GM12801 (cell line): ENCODE data around the gene OPRL1.

ENCODE experiments used
- CTCF ChIP-seq: IDR thresholded peaks from one replicate; pipeline ENCODE4 v1.5.1; 2011; ENCODE audit warnings: control low read depth; ENCODE audit not compliant: insufficient read length; ENCODE audit errors: extremely low read depth

The OPRL1 gene

GRCh38 chr20:64148581-64148980, 68.7 kb downstream of the OPRL1 start:
- no peak for TF ChIP-seq CTCF

GRCh38 chr20:64149141-64149540, 69.3 kb downstream of the OPRL1 start:
- no peak for TF ChIP-seq CTCF

- TF ChIP-seq CTCF: no peak
These were observed 70.1 kb downstream of the OPRL1 start for GRCh38 chr20:64149809-64150560.
